Measurements from ENCODE around the gene HINT2.

Gene HINT2

DNA sequence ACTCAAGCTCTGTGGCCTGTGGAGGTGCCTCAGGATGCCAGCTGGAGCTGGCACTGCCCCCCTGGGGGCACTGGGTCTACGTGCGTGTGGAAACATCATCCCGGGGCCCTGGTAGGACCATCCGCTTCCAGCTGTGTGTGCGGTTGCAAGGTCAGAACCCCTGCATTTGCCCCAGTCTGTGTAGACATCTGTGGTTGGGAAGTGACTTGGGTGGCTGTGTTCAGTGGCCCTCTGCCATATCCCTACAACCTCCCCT, 26.7 kb upstream of the HINT2 start:
- TF ChIP-seq BHLHE40 (IDR thresholded peaks at IDR 0.05; ENCODE audit: borderline replicate concordance) (no peak), FOXM1 (IDR thresholded peaks at IDR 0.05; ENCODE audit: borderline replicate concordance) (no peak), SP1 (IDR thresholded peaks at IDR 0.05) (no peak), TARDBP (IDR thresholded peaks at IDR 0.05) (no peak), FOXA1 (IDR thresholded peaks at IDR 0.05) (no peak), CTBP1 (IDR thresholded peaks at IDR 0.05; ENCODE audit: borderline replicate concordance) (no peak), NFRKB (IDR thresholded peaks at IDR 0.05) (no peak)
- no peak for DNase-seq (ENCODE audit: extremely low spot score)
- POLR2A ChIA-PET, result no interaction called here
- CTCF ChIA-PET, result no interaction called here

- CTCF ChIA-PET, result interaction anchor here (0.6 to 1.2 kb wide), 2 partner anchors 50 to 373 kb away, joined by 3 read pairs; no protein-coding TSS in a partner anchor
- POLR2A ChIA-PET, result no interaction called here
- DNase-seq (ENCODE audit: extremely low spot score), result no peak
- TF ChIP-seq ZNF384 (IDR thresholded peaks at IDR 0.05), result no peak
- no peak for TF ChIP-seq L3MBTL2 (conservative IDR thresholded peaks at IDR 0.05)
Measured at GRCh38 chr9:35840881-35841644, 26.2 kb upstream of the HINT2 start.

GRCh38 chr9:35839926-35840325, 25.1 kb upstream of the HINT2 start:
- CTCF ChIA-PET, result no interaction called here
- no peak for TF ChIP-seq BHLHE40 (IDR thresholded peaks at IDR 0.05; ENCODE audit: borderline replicate concordance)
- TF ChIP-seq ZNF384 (IDR thresholded peaks at IDR 0.05), result no peak
- TF ChIP-seq FOXA1 (IDR thresholded peaks at IDR 0.05), result no peak
- no peak for TF ChIP-seq FOXK2 (IDR thresholded peaks at IDR 0.05)
- no peak for TF ChIP-seq ARNT (IDR thresholded peaks at IDR 0.05)
- no peak for TF ChIP-seq LEF1 (IDR thresholded peaks at IDR 0.05; ENCODE audit: borderline replicate concordance)
- TF ChIP-seq L3MBTL2 (conservative IDR thresholded peaks at IDR 0.05), result no peak
- TF ChIP-seq TARDBP (IDR thresholded peaks at IDR 0.05), result no peak
- TF ChIP-seq NFRKB (IDR thresholded peaks at IDR 0.05), result no peak
- no peak for TF ChIP-seq CTBP1 (IDR thresholded peaks at IDR 0.05; ENCODE audit: borderline replicate concordance)
- TF ChIP-seq SUZ12 (IDR thresholded peaks at IDR 0.05), result no peak
- TF ChIP-seq PKNOX1 (IDR thresholded peaks at IDR 0.05), result no peak
- no peak for TF ChIP-seq SP1 (IDR thresholded peaks at IDR 0.05)
- TF ChIP-seq FOXM1 (IDR thresholded peaks at IDR 0.05; ENCODE audit: borderline replicate concordance), result no peak
- no peak for TF ChIP-seq HDGF (IDR thresholded peaks at IDR 0.05; ENCODE audit: borderline replicate concordance)
- no peak for TF ChIP-seq ELF4 (IDR thresholded peaks at IDR 0.05)
- POLR2A ChIA-PET, result no interaction called here
- no peak for DNase-seq (ENCODE audit: extremely low spot score)

DNA sequence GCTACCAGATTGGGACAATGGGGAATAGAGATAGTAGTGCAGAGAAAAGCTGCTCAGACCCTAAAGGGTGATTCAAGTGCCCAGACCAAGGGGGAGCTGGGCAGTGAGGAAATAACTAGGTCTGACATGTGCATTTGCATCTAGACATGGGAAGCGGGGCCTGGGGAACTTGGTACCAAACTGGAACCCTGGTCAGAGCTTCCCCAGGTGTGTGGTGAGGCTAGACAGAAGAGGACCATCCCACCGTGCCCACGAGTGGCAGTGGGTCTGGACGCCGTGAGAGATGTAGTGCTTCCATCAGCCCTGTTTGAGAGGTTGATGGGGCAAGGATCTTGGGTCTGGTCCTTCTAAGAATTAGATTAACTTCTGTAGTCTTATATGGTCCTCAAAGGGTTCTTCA, 21.8 kb upstream of the HINT2 start:
- DNase-seq (ENCODE audit: extremely low spot score), result no peak
- ChIA-PET CTCF (no interaction called here), POLR2A (no interaction called here)
- TF ChIP-seq FOXA1 (IDR thresholded peaks at IDR 0.05) (no peak), ZNF384 (IDR thresholded peaks at IDR 0.05) (no peak), FOXK2 (IDR thresholded peaks at IDR 0.05) (no peak), CTBP1 (IDR thresholded peaks at IDR 0.05; ENCODE audit: borderline replicate concordance) (no peak), HDGF (IDR thresholded peaks at IDR 0.05; ENCODE audit: borderline replicate concordance) (no peak), BHLHE40 (IDR thresholded peaks at IDR 0.05; ENCODE audit: borderline replicate concordance) (no peak), NFRKB (IDR thresholded peaks at IDR 0.05) (no peak), TARDBP (IDR thresholded peaks at IDR 0.05) (no peak), ARNT (IDR thresholded peaks at IDR 0.05) (no peak), L3MBTL2 (conservative IDR thresholded peaks at IDR 0.05) (no peak), LEF1 (IDR thresholded peaks at IDR 0.05; ENCODE audit: borderline replicate concordance) (no peak), SUZ12 (IDR thresholded peaks at IDR 0.05) (no peak), SP1 (IDR thresholded peaks at IDR 0.05) (no peak), FOXM1 (IDR thresholded peaks at IDR 0.05; ENCODE audit: borderline replicate concordance) (no peak), ELF4 (IDR thresholded peaks at IDR 0.05) (no peak), PKNOX1 (IDR thresholded peaks at IDR 0.05) (no peak)

DNA sequence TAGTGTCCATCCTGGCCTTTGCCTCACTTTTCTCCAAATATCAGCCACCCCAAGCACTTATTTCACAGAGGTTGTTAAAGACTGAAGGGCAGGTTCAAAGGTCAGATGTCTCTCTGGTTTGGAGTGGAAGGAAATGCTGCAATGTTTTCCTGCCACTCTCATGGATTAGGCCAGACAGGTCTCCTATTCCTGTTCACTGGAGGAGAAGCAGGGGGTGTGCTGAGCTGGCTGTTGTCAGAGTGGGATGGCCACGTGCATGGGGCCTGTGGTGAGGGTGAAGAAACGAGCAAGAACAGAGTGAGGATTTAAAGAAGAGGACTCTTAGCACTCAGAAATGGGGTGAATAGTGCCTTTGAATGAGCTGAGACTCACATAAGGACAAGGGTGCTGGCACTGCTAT, 20.9 kb upstream of the HINT2 start:
- DNase-seq (ENCODE audit: extremely low spot score), result no peak
- no peak for TF ChIP-seq TARDBP (IDR thresholded peaks at IDR 0.05)
- TF ChIP-seq L3MBTL2 (conservative IDR thresholded peaks at IDR 0.05), result no peak
- no peak for TF ChIP-seq CTBP1 (IDR thresholded peaks at IDR 0.05; ENCODE audit: borderline replicate concordance)
- TF ChIP-seq NFRKB (IDR thresholded peaks at IDR 0.05), result no peak
- no peak for TF ChIP-seq HDGF (IDR thresholded peaks at IDR 0.05; ENCODE audit: borderline replicate concordance)
- TF ChIP-seq ZNF384 (IDR thresholded peaks at IDR 0.05), result no peak
- no peak for TF ChIP-seq FOXK2 (IDR thresholded peaks at IDR 0.05)
- TF ChIP-seq SP1 (IDR thresholded peaks at IDR 0.05), result no peak
- no peak for TF ChIP-seq ARNT (IDR thresholded peaks at IDR 0.05)
- TF ChIP-seq FOXM1 (IDR thresholded peaks at IDR 0.05; ENCODE audit: borderline replicate concordance), result no peak
- no peak for TF ChIP-seq PKNOX1 (IDR thresholded peaks at IDR 0.05)
- no peak for TF ChIP-seq FOXA1 (IDR thresholded peaks at IDR 0.05)
- TF ChIP-seq ELF4 (IDR thresholded peaks at IDR 0.05), result no peak
- no peak for TF ChIP-seq LEF1 (IDR thresholded peaks at IDR 0.05; ENCODE audit: borderline replicate concordance)
- TF ChIP-seq SUZ12 (IDR thresholded peaks at IDR 0.05), result no peak
- no peak for TF ChIP-seq BHLHE40 (IDR thresholded peaks at IDR 0.05; ENCODE audit: borderline replicate concordance)
- ChIA-PET CTCF (no interaction called here), POLR2A (no interaction called here)

- TF ChIP-seq BHLHE40 (IDR thresholded peaks at IDR 0.05; ENCODE audit: borderline replicate concordance), result no peak
- TF ChIP-seq TARDBP (IDR thresholded peaks at IDR 0.05), result no peak
- no peak for TF ChIP-seq PKNOX1 (IDR thresholded peaks at IDR 0.05)
- no peak for TF ChIP-seq FOXK2 (IDR thresholded peaks at IDR 0.05)
- TF ChIP-seq ARNT (IDR thresholded peaks at IDR 0.05), result no peak
- no peak for TF ChIP-seq CTBP1 (IDR thresholded peaks at IDR 0.05; ENCODE audit: borderline replicate concordance)
- TF ChIP-seq ELF4 (IDR thresholded peaks at IDR 0.05), result no peak
- TF ChIP-seq FOXM1 (IDR thresholded peaks at IDR 0.05; ENCODE audit: borderline replicate concordance), result no peak
- TF ChIP-seq SP1 (IDR thresholded peaks at IDR 0.05), result no peak
- no peak for TF ChIP-seq L3MBTL2 (conservative IDR thresholded peaks at IDR 0.05)
- no peak for TF ChIP-seq NFRKB (IDR thresholded peaks at IDR 0.05)
- TF ChIP-seq FOXA1 (IDR thresholded peaks at IDR 0.05), result no peak
- no peak for TF ChIP-seq LEF1 (IDR thresholded peaks at IDR 0.05; ENCODE audit: borderline replicate concordance)
- no peak for TF ChIP-seq HDGF (IDR thresholded peaks at IDR 0.05; ENCODE audit: borderline replicate concordance)
- ChIA-PET CTCF (no interaction called here), POLR2A (no interaction called here)
- DNase-seq (ENCODE audit: extremely low spot score), result peak; percentile 49
Measured at GRCh38 chr9:35835216-35835632, 20.4 kb upstream of the HINT2 start.
